GM18502 (cell line): ENCODE data around the gene GIPC3.

ENCODE experiments used
- ATAC-seq: cut with Tn5 transposase; IDR thresholded peaks from one replicate; pipeline ENCODE4 v1.9.1; 2021; ENCODE audit warnings: mild to moderate bottlenecking; ENCODE audit not compliant: unreplicated experiment, poor library complexity

GIPC3 gene

GRCh38 chr19:3585301-3586126 is at the start of gene GIPC3:
TSS of gene GIPC3 (plus strand) at chr19:3585478. CDS start at chr19:3585598, 120 bp downstream.
- no peak for ATAC-seq

GRCh38 chr19:3535563-3535965 is 49.7 kb upstream of the GIPC3 start:
- no peak for ATAC-seq

DNA sequence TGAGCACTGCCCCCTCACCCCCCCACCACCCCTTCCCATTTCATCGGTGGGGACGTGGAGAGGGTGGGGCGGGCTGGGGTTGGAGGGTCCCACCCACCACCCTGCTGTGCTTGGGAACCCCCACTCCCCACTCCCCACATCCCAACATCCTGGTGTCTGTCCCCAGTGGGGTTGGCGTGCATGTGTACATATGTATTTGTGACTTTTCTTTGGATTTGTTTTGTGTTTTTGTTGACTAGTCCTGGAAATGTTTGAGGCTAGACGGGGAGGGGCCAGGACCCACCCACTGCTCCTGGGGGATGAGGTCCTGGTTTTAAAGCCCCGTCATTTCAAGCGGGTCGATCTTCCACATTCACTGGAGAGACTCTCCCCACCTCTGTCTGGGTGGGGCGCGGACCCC is 49.3 kb upstream of the GIPC3 start:
- ATAC-seq: no peak

- no peak for ATAC-seq
These were observed 48.7 kb upstream of the GIPC3 start for GRCh38 chr19:3536429-3537100.

GRCh38 chr19:3537101-3537437 is 48.2 kb upstream of the GIPC3 start:
- no peak for ATAC-seq

GRCh38 chr19:3537438-3538240 is 47.6 kb upstream of the GIPC3 start:
- no peak for ATAC-seq

GRCh38 chr19:3538258-3538929 is 46.9 kb upstream of the GIPC3 start:
- no peak for ATAC-seq

GRCh38 chr19:3538965-3539755 is 46.1 kb upstream of the GIPC3 start, which contains the start of gene TEKTIP1:
TSS of gene TEKTIP1 (plus strand) at chr19:3539174. CDS start at chr19:3539178, 4 bp downstream.
- no peak for ATAC-seq

DNA sequence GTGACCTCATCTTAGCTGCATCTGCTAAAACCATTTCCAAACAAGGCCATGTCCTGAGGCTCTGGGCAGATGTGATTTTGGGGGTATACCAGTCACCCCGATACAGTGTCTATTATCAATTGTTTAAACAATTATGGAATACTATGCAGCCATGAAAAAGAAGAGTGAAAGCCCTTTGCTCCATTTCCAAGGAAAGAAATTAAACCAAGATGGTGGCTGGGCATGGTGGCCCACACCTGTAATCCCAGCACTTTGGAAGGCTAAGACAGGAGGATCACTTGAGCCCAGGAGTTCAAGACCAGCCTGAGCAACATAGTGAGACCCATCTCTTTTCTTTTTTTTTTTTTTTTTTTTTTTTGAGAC is 45.5 kb upstream of the GIPC3 start:
- no peak for ATAC-seq

GRCh38 chr19:3543150-3544057 is 41.9 kb upstream of the GIPC3 start:
- ATAC-seq: no peak

- no peak for ATAC-seq
These were observed 41.3 kb upstream of the GIPC3 start for GRCh38 chr19:3544058-3544376.

GRCh38 chr19:3544742-3545668 is 40.3 kb upstream of the GIPC3 start:
- no peak for ATAC-seq

DNA sequence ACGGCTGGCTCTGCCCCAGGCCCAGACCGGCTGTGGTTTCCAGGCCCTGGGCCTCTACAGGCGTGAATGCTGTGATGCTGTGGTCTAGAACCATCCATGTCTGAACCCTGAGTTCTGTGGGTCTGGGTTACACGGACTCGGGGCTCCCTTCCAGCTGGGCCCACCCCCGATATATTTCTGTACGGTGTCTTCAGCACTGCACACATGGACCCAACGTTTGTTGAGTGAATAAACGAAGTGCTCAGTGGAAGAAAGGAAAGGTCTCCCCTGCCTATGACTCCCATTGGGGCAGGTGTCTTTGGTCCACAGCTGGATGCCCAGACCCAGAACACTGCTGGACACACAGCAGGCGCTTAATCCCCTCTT is 39.6 kb upstream of the GIPC3 start:
- no peak for ATAC-seq

DNA sequence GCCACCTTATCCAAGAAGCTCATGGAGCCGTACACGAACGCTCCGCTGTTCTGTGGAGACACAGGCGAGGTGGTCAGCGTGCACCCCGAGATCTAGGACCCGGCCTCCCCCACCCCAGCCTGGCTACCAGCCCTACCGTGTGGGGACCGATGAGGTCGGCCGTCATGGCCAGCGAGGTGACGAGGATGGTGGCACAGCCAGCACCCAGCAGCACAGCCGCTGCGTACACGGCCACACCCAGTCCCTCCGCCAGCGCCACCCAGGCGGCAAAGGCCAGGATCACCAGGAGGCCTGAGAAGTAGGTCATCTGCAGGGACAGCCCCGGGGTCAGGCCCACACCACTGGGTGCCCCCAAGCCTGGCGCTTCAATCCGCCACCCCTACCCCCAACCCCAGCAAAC is 39.2 kb upstream of the GIPC3 start:
- no peak for ATAC-seq

GRCh38 chr19:3547301-3547731 is 38.0 kb upstream of the GIPC3 start:
- ATAC-seq: no peak

DNA sequence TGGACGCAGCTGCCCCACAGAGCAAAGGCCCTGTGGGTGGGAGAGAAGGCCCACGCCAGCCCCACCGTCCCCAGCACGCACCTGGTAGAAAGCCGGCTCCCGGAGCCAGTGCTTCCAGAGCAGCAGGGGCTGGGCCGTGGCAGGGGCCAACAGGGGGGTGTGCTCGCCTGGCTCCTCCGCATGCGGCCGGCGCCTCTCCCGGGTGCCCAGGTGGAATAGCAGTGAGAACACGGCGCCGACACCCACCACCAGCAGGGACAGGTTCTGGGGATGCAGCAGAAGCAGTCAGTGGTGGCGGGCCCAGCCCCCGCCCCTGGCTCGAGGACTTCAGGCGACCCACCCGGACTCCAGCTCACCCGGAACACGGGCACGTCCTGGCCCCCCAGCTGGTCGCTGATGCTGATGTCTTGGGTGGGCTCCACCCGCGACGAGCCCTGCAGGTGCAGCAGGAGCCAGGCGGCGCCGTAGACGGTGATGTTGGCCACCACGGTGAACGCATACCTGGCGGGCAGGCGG is 37.5 kb upstream of the GIPC3 start:
- no peak for ATAC-seq

DNA sequence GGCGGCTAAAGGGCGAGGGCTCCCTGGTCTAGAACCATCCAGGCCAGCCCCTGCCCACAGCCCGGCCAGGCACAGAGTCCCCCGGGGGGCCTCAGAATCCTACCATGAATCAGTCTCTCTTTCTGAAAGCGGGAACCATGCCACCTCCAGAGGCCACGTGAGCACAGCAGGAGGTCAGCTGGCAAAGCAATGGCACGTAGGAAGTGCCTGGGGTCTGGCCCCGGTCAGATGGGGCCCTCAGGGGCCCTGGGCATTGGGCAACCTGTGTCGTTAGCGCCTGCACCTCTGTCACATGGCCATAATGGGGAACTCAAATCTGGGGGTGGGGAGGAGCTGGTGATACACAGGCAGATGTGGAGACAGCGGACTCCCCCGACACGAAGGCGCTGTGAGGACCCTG is 36.7 kb upstream of the GIPC3 start:
- no peak for ATAC-seq

- ATAC-seq: no peak
These were observed 35.5 kb upstream of the GIPC3 start for GRCh38 chr19:3549816-3550215.
